ENCODE results near the gene MX2. TPM values are rescaled to one million over a fixed set of nuclear protein-coding genes. Genes with fewer than 3 reads are reported as not detected.

MX2 gene
- total RNA-seq, 1 experiment from 2014 or later, result 17.6 TPM

DNA sequence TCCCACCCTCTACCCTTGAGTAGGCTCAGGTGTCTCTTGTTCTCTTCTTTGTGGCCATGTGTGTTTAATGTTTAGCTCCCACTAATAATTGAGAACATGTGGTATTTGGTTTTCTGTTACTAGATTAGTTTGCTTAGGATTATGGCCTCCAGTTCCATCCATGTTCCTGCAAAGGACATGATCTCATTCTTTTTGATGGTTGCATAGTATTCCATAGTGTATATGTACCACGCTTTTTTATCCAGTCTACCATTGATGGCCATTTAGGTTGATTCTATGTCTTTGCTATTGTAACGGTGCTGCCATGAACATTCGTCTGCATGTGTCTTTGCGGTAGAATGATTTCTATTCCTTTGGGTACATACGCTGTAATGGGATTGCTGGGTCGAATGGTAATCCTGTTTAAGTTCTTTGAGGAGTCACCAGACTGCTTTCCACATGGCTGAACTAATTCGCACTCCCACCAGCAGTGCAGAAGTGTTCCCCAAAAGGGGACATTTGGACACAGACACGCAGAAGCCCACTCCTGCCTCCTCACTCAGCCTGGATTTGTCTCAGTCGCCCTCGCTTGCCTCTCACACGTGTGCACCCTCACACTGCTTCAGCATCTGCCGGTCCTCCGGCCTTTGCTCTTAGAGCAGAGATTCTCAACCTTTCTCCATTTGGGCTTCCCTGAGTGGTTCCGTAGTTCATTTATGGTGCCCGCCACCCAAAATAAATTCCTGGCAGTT is 3.7 kb downstream of the MX2 start:
- CTCF ChIA-PET, result no interaction called here
- no peaks in the 10 kb centered on the region for H3K27me3 Mint-ChIP-seq (ENCODE audit: unreplicated experiment)
- H3K4me1 Mint-ChIP-seq (ENCODE audit: low read depth, unreplicated experiment), result peaks cover 35% of the 10 kb centered on the region
- peaks cover 24% of the 10 kb centered on the region for H3K36me3 Mint-ChIP-seq (ENCODE audit: insufficient read depth, unreplicated experiment)
- no TSS peak for BruUV-seq (replicated peaks)
- DNase-seq, result no peak
- intact Hi-C loops (cut with micrococcal nuclease; ENCODE audit: unreplicated experiment), result no loop called here
- H3K4me3 Mint-ChIP-seq (ENCODE audit: low read depth, unreplicated experiment), result no peak overlapping the region
- TF ChIP-seq, protein P1, sequence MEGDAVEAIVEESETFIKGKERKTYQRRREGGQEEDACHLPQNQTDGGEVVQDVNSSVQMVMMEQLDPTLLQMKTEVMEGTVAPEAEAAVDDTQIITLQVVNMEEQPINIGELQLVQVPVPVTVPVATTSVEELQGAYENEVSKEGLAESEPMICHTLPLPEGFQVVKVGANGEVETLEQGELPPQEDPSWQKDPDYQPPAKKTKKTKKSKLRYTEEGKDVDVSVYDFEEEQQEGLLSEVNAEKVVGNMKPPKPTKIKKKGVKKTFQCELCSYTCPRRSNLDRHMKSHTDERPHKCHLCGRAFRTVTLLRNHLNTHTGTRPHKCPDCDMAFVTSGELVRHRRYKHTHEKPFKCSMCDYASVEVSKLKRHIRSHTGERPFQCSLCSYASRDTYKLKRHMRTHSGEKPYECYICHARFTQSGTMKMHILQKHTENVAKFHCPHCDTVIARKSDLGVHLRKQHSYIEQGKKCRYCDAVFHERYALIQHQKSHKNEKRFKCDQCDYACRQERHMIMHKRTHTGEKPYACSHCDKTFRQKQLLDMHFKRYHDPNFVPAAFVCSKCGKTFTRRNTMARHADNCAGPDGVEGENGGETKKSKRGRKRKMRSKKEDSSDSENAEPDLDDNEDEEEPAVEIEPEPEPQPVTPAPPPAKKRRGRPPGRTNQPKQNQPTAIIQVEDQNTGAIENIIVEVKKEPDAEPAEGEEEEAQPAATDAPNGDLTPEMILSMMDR (IDR thresholded peaks at IDR 0.05; ENCODE audit: unreplicated experiment), result no peak
- no peak overlapping the region for H3K27ac Mint-ChIP-seq (ENCODE audit: unreplicated experiment)
- H3K9me3 Mint-ChIP-seq (ENCODE audit: low read depth, unreplicated experiment), result no peaks in the 10 kb centered on the region

DNA sequence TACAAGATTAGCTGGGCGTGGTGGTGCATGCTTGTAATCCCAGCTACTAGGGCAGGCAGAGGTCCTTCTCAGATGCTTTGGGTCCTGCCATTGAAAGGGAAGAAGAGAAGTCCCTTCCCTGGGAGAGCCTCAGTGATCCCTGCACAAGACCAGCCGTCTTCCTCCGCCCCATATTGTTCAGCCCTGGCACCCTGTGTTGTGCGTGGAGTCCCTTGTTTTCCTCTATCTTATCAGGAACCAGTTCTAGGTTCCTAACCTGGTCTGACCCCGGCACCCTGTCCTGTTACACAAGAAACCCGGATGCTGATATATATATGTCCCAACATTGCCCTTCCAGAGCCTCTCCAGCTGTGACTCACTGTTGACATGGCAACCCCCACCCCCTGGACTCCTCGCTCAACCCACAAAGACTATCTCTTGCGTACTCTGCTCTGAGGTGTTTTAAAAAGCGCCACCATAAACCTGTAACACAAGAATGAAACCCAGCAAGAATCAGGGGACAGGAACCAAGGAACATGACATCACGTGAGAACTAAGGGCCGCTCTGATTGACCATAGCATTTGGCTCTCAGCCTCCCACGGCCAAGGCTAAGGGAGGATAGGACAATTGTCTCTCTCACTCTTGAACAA is 4.8 kb downstream of the MX2 start:
- H3K36me3 Mint-ChIP-seq (ENCODE audit: insufficient read depth, unreplicated experiment), result peaks cover 23% of the 10 kb centered on the region
- no peak overlapping the region for H3K4me3 Mint-ChIP-seq (ENCODE audit: low read depth, unreplicated experiment)
- H3K27ac Mint-ChIP-seq (ENCODE audit: unreplicated experiment), result peak overlapping the region; percentile 62
- intact Hi-C loops (cut with micrococcal nuclease; ENCODE audit: unreplicated experiment), result no loop called here
- no peaks in the 10 kb centered on the region for H3K27me3 Mint-ChIP-seq (ENCODE audit: unreplicated experiment)
- no TSS peak for BruUV-seq (replicated peaks)
- peaks cover 33% of the 10 kb centered on the region for H3K4me1 Mint-ChIP-seq (ENCODE audit: low read depth, unreplicated experiment)
- DNase-seq, result peak; percentile 76
- CTCF ChIA-PET, result interaction anchor here (0.6 kb wide), 1 partner anchor 9 kb away, joined by 3 read pairs; no protein-coding TSS in a partner anchor
- H3K9me3 Mint-ChIP-seq (ENCODE audit: low read depth, unreplicated experiment), result no peaks in the 10 kb centered on the region
- TF ChIP-seq, protein P1 (IDR thresholded peaks at IDR 0.05; ENCODE audit: unreplicated experiment), result no peak

DNA sequence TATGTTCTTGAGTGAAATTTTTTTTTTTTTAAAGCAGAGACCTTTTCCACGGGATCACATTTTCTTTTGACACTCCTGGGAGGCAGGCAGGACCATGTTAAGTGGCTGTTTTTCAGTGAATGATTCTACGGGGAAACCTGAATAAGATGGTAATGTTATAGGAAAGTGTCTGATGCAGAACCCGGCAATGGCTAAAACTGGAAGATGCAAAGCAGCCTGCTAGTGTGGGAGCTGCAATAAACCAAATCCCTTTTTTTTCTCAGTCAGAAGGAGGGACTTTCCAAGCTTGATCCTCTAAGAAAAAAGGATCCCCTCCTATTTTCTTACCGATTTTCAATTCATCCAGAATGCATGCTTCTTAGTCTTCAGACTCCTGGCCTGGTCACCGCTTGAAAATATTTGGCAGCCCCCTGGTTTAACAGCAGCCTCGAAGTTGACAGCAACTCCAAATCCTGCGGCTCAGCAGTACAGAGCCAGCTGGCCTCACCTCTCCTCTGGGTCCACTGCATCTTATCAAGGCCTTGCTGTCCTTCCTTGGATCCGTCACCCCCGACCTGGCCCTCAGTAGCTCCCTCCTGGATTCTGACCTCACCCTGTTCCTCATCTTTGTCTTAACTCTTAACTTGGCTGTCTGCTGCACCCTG is 5.6 kb downstream of the MX2 start:
- CTCF ChIA-PET, result no interaction called here

DNA sequence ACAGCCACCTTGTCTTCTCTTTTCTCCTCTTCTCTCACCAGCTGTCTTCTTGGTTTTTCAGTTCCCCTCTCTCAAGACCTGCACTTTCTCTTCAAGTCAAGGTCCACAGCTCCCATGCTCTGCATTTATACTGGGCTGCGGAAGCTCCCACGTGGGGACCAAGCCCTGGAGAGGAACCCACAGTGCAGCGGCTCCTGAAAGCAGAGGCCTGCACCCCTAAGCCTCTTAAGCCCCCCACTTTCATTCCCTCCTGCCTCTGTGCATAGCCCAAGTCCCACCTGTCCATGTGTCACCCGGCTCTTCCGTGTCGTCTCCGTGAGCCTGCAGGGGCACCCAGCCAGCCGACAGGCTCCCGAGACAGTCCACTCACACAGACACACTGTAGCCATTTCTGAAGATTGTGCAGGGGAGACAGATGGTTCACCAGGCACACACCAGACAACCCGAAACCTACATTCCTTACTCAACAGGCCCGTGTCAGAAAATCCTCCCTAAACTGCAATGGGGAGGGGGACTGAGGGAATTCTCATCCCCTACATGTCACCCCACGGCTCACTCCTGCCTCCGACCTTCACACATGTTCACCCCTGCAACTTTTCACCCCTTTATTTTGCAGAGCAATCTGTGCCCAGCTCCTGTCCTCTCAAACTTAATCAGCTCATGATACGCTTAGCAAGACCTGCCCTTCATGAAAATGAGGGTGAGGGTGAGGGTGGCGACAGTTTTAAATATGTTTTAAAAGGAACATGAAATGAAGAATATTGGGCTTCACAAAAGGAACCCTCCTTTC is 6.3 kb downstream of the MX2 start:
- H3K27me3 Mint-ChIP-seq (ENCODE audit: unreplicated experiment), result no peaks in the 10 kb centered on the region
- TF ChIP-seq, protein P1 (IDR thresholded peaks at IDR 0.05; ENCODE audit: unreplicated experiment), result no peak
- peak overlapping the region; percentile 53 for H3K27ac Mint-ChIP-seq (ENCODE audit: unreplicated experiment)
- CTCF ChIA-PET, result no interaction called here
- intact Hi-C loops (cut with micrococcal nuclease; ENCODE audit: unreplicated experiment), result no loop called here
- peak overlapping the region; percentile 8 for H3K4me3 Mint-ChIP-seq (ENCODE audit: low read depth, unreplicated experiment)
- no peak for DNase-seq
- H3K9me3 Mint-ChIP-seq (ENCODE audit: low read depth, unreplicated experiment), result no peaks in the 10 kb centered on the region
- H3K36me3 Mint-ChIP-seq (ENCODE audit: insufficient read depth, unreplicated experiment), result peaks cover 10% of the 10 kb centered on the region
- H3K4me1 Mint-ChIP-seq (ENCODE audit: low read depth, unreplicated experiment), result peaks cover 20% of the 10 kb centered on the region
- no TSS peak for BruUV-seq (replicated peaks)

More for the DNA sequence above, 5.6 kb downstream of the MX2 start:
- BruUV-seq (replicated peaks), result no TSS peak
- intact Hi-C loops (cut with micrococcal nuclease; ENCODE audit: unreplicated experiment), result no loop called here
- Mint-ChIP-seq H3K27ac (ENCODE audit: unreplicated experiment) (peak overlapping the region; percentile 53), H3K27me3 (ENCODE audit: unreplicated experiment) (no peaks in the 10 kb centered on the region), H3K4me1 (ENCODE audit: low read depth, unreplicated experiment) (peaks cover 25% of the 10 kb centered on the region), H3K36me3 (ENCODE audit: insufficient read depth, unreplicated experiment) (peaks cover 15% of the 10 kb centered on the region), H3K4me3 (ENCODE audit: low read depth, unreplicated experiment) (peak overlapping the region; percentile 8), H3K9me3 (ENCODE audit: low read depth, unreplicated experiment) (no peaks in the 10 kb centered on the region)
- DNase-seq, result no peak
- TF ChIP-seq, protein P1 (IDR thresholded peaks at IDR 0.05; ENCODE audit: unreplicated experiment), result no peak

Measured in Calu3 (cell line).